GM23248 (cell line): ENCODE measurements around the gene LOXL1. TPM values are rescaled to one million over a fixed set of nuclear protein-coding genes. Genes with fewer than 3 reads are reported as not detected.

Experiments
- DNase-seq: peaks from one replicate; pipeline ENCODE4 v3.0.0-alpha.2; 2015
- H2AFZ ChIP-seq: fragments of 200-600 bp; sonication (generic); 2 replicates; pipeline ENCODE4 v1.6.1; 2016; ENCODE audit warnings: antibody characterized with exemption
- H3F3A ChIP-seq: fragments of 200-600 bp; sonication (generic); 2 replicates; pipeline ENCODE4 v1.6.1; 2016; ENCODE audit warnings: mild to moderate bottlenecking, antibody characterized with exemption, mixed run types; ENCODE audit not compliant: insufficient read depth
- H3K27ac ChIP-seq: fragments of 200-600 bp; sonication (generic); 2 replicates; pipeline ENCODE4 v1.5.1; 2016; ENCODE audit warnings: mild to moderate bottlenecking
- H3K27me3 ChIP-seq: fragments of 200-600 bp; sonication (generic); replicated peaks from 2 replicates; pipeline ENCODE4 v1.6.1; 2016; ENCODE audit warnings: mild to moderate bottlenecking; ENCODE audit not compliant: insufficient read depth
- H3K36me3 ChIP-seq: fragments of 200-600 bp; sonication (generic); 2 replicates; pipeline ENCODE4 v1.6.1; 2016; ENCODE audit warnings: low read depth, mild to moderate bottlenecking
- H3K4me1 ChIP-seq: fragments of 200-600 bp; sonication (generic); 2 replicates; pipeline ENCODE4 v1.6.1; 2016; ENCODE audit warnings: mild to moderate bottlenecking; ENCODE audit not compliant: insufficient read depth
- H3K4me2 ChIP-seq: fragments of 200-600 bp; sonication (generic); one replicate; pipeline ENCODE4 v1.6.1; 2016; ENCODE audit warnings: mild to moderate bottlenecking; ENCODE audit not compliant: unreplicated experiment
- H3K4me3 ChIP-seq: fragments of 200-600 bp; sonication (generic); 2 replicates; pipeline ENCODE4 v1.5.1; 2016; ENCODE audit warnings: mild to moderate bottlenecking
- H3K79me2 ChIP-seq: fragments of 200-600 bp; sonication (generic); 2 replicates; pipeline ENCODE4 v1.6.1; 2016; ENCODE audit warnings: mild to moderate bottlenecking; ENCODE audit not compliant: insufficient read depth
- H3K9ac ChIP-seq: fragments of 200-600 bp; sonication (generic); 2 replicates; pipeline ENCODE4 v1.6.1; 2016; ENCODE audit warnings: mild to moderate bottlenecking
- H3K9me2 ChIP-seq: fragments of 200-600 bp; sonication (generic); 2 replicates; pipeline ENCODE4 v1.6.1; 2016; ENCODE audit warnings: mixed run types, mild to moderate bottlenecking, moderate library complexity; ENCODE audit not compliant: insufficient read depth
- H3K9me3 ChIP-seq: fragments of 200-600 bp; sonication (generic); one replicate; pipeline ENCODE4 v1.6.1; 2017; ENCODE audit warnings: low read depth
- H4K20me1 ChIP-seq: fragments of 200-600 bp; sonication (generic); 2 replicates; pipeline ENCODE4 v1.6.0; 2016; ENCODE audit not compliant: insufficient read depth
- EZH2 ChIP-seq: fragments of 200-600 bp; sonication (generic); IDR thresholded peaks from 2 replicates; pipeline ENCODE4 v1.6.1; 2018; ENCODE audit warnings: antibody characterized with exemption, mild to moderate bottlenecking; ENCODE audit not compliant: insufficient read depth, poor library complexity, severe bottlenecking
- EZH2phosphoT487 ChIP-seq: fragments of 200-600 bp; sonication (generic); IDR thresholded peaks from 2 replicates; pipeline ENCODE4 v1.6.1; 2018; ENCODE audit warnings: antibody characterized with exemption, moderate library complexity, mild to moderate bottlenecking, low read depth; ENCODE audit not compliant: insufficient read depth
- WGBS, 2 experiments: methylation state at CpG; one replicate each; pipeline ENCODE4 v1.1.6; 2015 to 2017; ENCODE audit warnings: low lambda C conversion rate in 2 of 2, low coverage in 1 of 2; ENCODE audit errors: missing lambda C conversion rate in 2 of 2; 5-methylcytosine and 5-hydroxymethylcytosine counted together
- in situ Hi-C: fragments of 300-500 bp; cut with MboI; formaldehyde crosslinking; loops from 2 replicates; pipeline ENCODE4 v1.15.0; 2020
- polyA plus RNA-seq: library from polyadenylated mRNA; unstranded; fragments of >200 nt; fragmentation: Nextera tagmentation; extraction: Ambion mirVana; gene quantifications from 2 replicates; pipeline ENCODE4 v1.2.1, GENCODE V29; 2016
- total RNA-seq: library from RNA; depleted of rRNA; stranded (reverse); fragments of >200 nt; shearing (Covaris generic); gene quantifications from 2 replicates; pipeline ENCODE4 v1.2.3, GENCODE V29; 2014

LOXL1 gene
- total and polyA plus RNA-seq, 2 experiments from 2014 or later: 401 to 540 TPM

- Histone ChIP-seq H3K4me3 (no peak overlapping the region), H3K79me2 (peaks cover 12% of the 10 kb centered on the region), H4K20me1 (no peaks in the 10 kb centered on the region), H3K27me3 (no peaks in the 10 kb centered on the region), H2AFZ (no peak overlapping the region), H3K27ac (peak overlapping the region; percentile 75), H3K4me1 (peaks cover 48% of the 10 kb centered on the region), H3K9ac (no peak overlapping the region), H3K4me2 (peak overlapping the region; percentile 40), H3K9me2 (no peaks in the 10 kb centered on the region), H3F3A (peaks cover 23% of the 10 kb centered on the region), H3K36me3 (no peaks in the 10 kb centered on the region), H3K9me3 (no peaks in the 10 kb centered on the region)
- WGBS, 2 experiments: 94 to 98% methylated on average over 12 to 13 of the region's 13 CpGs
- DNase-seq: no peak
- TF ChIP-seq EZH2phosphoT487 (no peak), EZH2 (no peak)
- in situ Hi-C loops: no loop called here
These were observed 62.2 kb downstream of the LOXL1 start for GRCh38 chr15:73988445-73988969.

DNA sequence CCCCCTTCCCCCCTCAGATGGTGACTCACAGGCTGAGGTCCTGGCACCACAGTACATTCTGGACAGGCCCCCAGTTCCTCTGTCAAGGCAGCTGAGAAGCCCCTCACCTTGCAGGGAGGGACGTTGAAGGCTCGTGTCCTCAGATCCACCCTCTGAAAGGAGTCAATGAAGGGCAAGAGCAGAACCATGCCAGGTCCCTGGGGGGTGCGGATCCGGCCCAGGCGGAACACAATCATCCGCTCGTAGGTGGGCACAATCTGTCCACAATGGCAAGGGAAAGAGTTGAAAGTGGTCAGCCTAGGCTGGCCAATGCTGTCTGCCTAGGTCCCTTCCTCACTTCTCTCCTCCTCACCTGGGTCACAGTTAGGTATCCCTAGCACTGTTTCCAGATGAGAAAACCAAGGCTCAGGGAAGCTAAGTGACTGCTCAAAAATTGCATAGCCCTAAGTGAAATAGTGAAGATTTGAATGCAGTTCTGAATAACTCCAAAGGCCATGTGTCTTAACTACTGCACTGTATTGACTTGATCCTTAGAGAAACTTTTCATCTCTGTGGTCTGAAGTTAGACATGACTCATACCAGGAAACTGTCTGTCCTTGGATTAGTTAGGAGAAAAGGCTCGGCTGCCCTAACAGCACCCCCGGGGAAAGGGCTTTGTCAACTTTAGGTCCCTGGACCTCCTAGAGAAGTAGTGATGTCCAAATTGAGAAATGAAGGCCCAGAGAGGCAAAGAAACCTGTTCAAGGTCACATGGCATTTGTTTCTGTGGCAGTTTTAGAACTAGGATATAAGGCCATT is 62.9 kb downstream of the LOXL1 start:
- H3K4me3 ChIP-seq: no peak overlapping the region

GRCh38 chr15:73990250-73991005 is 64.2 kb downstream of the LOXL1 start:
- Histone ChIP-seq H3K27me3 (no peaks in the 10 kb centered on the region), H3K9ac (peak overlapping the region; percentile 71), H3K4me1 (peaks cover 33% of the 10 kb centered on the region), H3K36me3 (no peaks in the 10 kb centered on the region), H3K9me3 (no peaks in the 10 kb centered on the region), H3K4me2 (peak overlapping the region; percentile 94), H3K79me2 (peaks cover 21% of the 10 kb centered on the region), H2AFZ (peak overlapping the region; percentile 67), H4K20me1 (no peaks in the 10 kb centered on the region), H3F3A (peaks cover 25% of the 10 kb centered on the region), H3K27ac (peak overlapping the region; percentile 75), H3K4me3 (peak overlapping the region; percentile 90), H3K9me2 (no peaks in the 10 kb centered on the region)
- no peak for DNase-seq
- in situ Hi-C loops: no loop called here
- no peak for TF ChIP-seq EZH2
- TF ChIP-seq EZH2phosphoT487: no peak
- WGBS, 2 experiments: 73 to 77% methylated on average over 9 of the region's 9 CpGs

More for the DNA sequence above, 62.9 kb downstream of the LOXL1 start:
- no peaks in the 10 kb centered on the region for H3K36me3 ChIP-seq
- peak; percentile 90 for DNase-seq
- H3K79me2 ChIP-seq: peaks cover 12% of the 10 kb centered on the region
- no peak overlapping the region for H2AFZ ChIP-seq
- in situ Hi-C loops: no loop called here
- peak overlapping the region; percentile 75 for H3K27ac ChIP-seq
- peak overlapping the region; percentile 48 for H3K9ac ChIP-seq
- peaks cover 23% of the 10 kb centered on the region for H3F3A ChIP-seq
- no peaks in the 10 kb centered on the region for H4K20me1 ChIP-seq
- H3K9me2 ChIP-seq: no peaks in the 10 kb centered on the region
- 61% methylated on average over 9 of the region's 9 CpGs for WGBS, 2 experiments
- H3K27me3 ChIP-seq: no peaks in the 10 kb centered on the region
- H3K9me3 ChIP-seq: no peaks in the 10 kb centered on the region
- peaks cover 41% of the 10 kb centered on the region for H3K4me1 ChIP-seq
- H3K4me2 ChIP-seq: peak overlapping the region; percentile 45
- no peak for TF ChIP-seq EZH2
- no peak for TF ChIP-seq EZH2phosphoT487

DNA sequence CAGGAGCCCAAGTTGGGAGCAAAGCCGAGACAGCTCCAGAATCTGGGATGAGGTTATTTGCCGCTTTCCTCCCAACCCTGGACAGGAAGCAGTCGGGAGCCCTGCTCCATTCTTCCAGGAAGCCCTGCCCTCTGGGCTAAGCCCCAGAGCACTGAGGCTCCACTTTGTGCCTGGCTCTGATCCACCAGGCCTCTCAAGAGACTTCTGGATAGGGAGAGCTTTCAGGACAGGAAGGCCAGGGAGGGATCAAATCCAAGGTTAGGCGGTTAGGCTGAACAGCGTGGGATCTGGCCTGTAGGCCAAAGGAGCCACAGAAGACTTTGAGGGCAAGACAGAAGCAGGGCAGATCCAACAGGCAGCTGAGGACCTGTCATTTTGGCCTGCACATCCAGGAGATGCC is 65.0 kb downstream of the LOXL1 start:
- no peaks in the 10 kb centered on the region for H3K9me3 ChIP-seq
- H2AFZ ChIP-seq: peak overlapping the region; percentile 67
- TF ChIP-seq EZH2phosphoT487 (no peak), EZH2 (no peak)
- peak overlapping the region; percentile 51 for H3K27ac ChIP-seq
- peaks cover 33% of the 10 kb centered on the region for H3K4me1 ChIP-seq
- peaks cover 30% of the 10 kb centered on the region for H3K79me2 ChIP-seq
- WGBS, 2 experiments: 7 to 15% methylated on average over 5 of the region's 5 CpGs
- in situ Hi-C loops: no loop called here
- H4K20me1 ChIP-seq: no peaks in the 10 kb centered on the region
- H3K4me2 ChIP-seq: peak overlapping the region; percentile 94
- H3K9ac ChIP-seq: peak overlapping the region; percentile 71
- H3K27me3 ChIP-seq: no peaks in the 10 kb centered on the region
- H3K4me3 ChIP-seq: peak overlapping the region; percentile 90
- peaks cover 34% of the 10 kb centered on the region for H3F3A ChIP-seq
- DNase-seq: peak; percentile 73
- no peaks in the 10 kb centered on the region for H3K9me2 ChIP-seq
- H3K36me3 ChIP-seq: no peaks in the 10 kb centered on the region
